Left hindlimb (tissue), 1 donor: ENCODE measurements around the gene SMCO2.
A peak's percentile ranks its signal among the peaks of the same experiment; 100 is the strongest.

Source experiments
- DNase-seq: peaks from one replicate; pipeline ENCODE4 v3.0.0-alpha.2; 2018

The SMCO2 gene

DNA sequence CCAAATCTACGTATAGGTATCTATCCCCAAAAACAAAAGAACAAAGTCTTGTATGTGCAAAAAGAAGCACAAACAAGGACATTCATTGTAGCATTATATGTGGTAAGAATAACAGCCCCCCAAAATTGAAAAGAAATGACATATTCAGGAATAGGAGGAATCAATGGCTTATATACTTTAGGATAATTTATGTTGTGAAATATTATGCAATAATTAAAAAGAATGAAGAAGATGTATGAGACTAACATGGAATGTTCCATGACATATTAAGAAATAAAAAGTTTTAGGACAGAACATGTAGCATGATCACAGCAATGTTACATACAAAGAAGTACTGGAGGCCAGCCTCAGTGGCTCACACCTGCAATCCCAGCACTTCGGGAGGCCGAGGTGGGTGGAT, 9.1 kb downstream of the SMCO2 start:
- DNase-seq, result no peak

- DNase-seq, result no peak
These were observed 10.1 kb downstream of the SMCO2 start for GRCh38 chr12:27456618-27457017.

GRCh38 chr12:27460471-27460978, 14.0 kb downstream of the SMCO2 start:
- no peak for DNase-seq

DNA sequence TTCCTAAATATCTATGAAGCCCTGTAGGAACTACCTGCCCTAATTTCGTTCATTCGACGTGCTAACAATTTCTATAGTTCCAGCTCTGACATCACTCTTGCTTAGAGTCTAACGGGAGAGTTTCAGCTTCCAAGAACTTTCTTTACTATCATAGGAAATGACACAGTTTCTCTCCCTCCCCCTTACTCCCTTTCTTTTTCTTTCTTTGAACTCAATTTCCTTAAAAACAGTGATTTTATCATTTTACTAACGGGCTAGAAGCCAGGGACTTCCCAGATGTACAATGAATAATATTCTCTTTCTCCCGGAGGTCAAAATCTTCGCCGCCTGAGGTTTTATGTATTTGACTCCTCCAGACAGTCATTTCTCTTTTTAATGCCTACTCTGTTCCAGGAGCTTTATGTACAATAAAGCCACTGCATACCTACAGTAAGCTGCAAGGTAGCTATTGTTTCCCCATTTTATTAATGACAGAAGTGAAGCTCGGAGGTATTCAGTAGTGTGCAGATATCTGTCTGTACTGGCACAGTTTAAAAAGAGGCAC, 15.7 kb downstream of the SMCO2 start:
- no peak for DNase-seq

DNA sequence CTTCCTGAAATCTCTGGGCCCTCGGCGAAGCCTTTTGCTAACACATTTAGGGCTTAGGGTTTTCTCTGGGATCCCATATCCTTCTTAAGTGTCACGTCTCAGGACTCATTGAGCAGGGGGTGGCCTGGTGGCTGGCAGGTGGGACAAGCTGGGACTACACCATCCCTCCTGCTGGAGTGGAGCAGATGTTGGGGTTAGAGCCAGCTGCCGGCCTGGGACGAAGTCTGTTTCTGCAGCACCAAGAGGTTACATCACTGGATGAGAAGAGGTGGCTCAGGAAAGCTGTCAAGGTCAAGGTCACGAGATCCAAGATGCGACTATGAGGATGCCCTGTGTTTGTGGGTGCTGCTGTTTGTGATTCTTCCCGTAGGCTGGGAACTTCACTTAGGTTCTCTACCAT, 16.3 kb downstream of the SMCO2 start:
- DNase-seq, result no peak

GRCh38 chr12:27463511-27464219, 17.1 kb downstream of the SMCO2 start:
- no peak for DNase-seq

- peak; percentile 63 for DNase-seq
These were observed 17.7 kb downstream of the SMCO2 start for GRCh38 chr12:27464220-27464554.

DNA sequence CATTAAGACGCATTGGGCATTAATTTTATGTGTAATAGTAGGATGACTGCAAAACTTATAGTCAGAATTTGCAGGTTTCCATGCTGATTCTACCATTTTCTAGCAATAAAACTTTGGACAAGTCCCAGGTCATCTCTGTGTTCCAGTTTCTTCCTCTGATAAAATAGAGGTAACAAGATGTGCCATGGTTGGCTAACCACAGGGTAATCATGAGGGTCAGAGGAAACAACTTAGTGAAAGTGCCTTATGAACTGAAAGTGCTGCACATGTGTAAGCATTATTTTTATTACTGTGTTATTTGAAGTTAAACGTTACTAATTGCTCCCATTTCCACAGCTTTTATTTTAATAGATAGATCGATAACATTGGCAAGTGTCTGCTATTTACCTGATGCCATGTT, 21.1 kb downstream of the SMCO2 start:
- no peak for DNase-seq

DNA sequence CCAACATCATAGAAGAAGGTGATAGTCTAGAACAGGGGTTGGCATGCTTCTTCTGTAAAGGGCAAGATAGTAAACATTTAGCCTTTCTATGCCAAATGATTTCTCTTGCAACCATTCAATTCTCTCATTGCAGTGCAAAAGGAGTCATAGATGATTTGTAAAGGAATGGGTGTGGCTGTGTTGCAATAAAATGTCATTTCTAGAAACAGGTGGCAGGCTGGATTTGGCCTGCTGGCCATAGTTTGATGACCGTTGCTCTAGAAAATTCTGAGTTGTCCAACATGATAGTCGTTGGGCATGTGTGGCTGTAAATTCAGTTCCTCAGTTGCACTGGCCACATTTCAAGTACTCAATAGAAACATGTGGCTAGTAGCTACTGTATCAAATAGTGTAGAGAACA, 21.7 kb downstream of the SMCO2 start:
- no peak for DNase-seq

DNA sequence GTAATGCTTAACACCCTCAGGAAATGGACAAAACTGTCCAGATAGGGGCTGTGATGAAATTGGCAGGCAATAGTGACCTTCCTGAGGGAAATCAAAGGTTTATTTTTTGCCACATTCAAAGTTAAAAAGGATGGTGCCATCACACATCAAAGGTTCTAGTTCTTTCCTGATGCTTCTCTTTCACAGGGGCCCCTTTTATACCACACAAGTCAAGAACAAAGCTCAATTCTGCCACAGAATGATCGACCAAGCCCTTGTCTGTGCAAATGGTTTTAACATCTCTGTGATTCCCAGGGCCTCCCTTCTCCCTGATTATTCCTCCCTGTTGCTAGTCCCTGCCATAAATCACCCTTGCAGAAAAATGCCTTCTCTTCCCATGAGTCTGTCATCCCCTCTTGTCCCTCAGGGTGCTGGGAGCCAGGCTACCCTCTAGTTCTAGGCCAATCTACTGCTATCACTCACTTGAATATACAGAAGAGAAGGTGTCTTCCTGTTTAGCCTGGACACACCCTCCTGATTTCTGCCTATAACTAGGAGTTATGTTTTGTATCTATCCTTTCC, 22.7 kb downstream of the SMCO2 start:
- DNase-seq, result no peak

- no peak for DNase-seq
These were observed 26.1 kb downstream of the SMCO2 start for GRCh38 chr12:27472604-27473003.

- DNase-seq, result no peak
These were observed 27.8 kb downstream of the SMCO2 start for GRCh38 chr12:27474344-27474743.

GRCh38 chr12:27477049-27477448, 30.5 kb downstream of the SMCO2 start:
- no peak for DNase-seq

GRCh38 chr12:27478949-27479348, 32.4 kb downstream of the SMCO2 start:
- DNase-seq, result no peak

DNA sequence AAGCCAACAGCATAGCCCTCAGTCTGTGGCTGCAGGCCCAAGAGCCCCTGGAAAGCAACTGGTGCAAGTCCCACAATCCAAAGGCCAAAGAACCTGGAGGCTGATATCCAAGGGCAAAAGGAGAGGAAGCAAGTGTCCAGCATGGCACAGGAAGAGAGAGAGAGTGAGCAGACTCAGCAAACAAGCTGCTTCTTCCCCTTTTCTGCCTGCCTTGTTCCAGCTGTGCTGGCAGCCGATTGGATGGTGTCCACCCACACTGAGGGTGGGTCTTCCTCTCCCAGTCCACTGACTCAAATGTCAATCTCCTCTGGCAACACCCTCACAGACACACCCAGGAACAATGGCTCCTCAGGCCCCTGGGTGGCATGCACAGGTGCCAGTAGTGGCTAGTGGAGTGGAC, 33.5 kb downstream of the SMCO2 start:
- no peak for DNase-seq

- DNase-seq, result no peak
These were observed 40.4 kb downstream of the SMCO2 start for GRCh38 chr12:27486961-27487360.

DNA sequence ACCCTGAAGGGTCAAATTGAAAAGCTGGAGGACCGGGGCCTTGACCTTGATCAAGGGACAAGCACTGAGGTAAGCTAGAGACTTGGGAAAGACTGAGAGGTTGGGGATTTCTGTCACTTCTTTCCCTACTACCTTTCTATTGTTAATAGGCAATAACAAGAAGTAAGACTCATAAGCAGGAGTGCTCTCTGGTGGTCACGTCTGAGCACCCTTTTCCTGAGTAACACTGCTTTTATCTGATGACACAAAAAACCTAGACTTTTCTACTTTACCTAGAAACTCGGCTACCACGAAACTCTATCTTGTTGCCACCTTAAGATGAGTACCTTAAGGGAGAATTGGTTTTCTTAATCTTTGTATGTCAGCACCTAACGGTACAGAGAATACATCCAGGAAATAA, 41.9 kb downstream of the SMCO2 start:
- no peak for DNase-seq

DNA sequence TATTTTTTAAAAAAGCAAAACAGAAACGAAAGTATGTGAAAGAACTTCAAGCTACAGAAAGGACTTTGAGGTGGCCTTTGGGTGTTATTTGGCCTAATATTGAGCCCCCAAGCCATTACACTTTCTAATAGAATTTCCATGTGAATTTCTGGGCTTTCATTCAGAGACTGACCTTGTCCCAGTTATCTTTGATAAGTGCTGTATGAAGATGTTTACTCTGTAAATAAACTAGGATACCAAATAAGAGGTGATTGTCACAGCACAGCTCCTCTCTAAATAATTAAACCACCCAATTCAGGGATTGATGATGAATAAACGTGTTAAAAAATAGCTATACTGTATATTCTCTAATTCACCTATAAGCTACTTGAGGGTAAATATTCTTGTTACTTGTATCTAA, 44.7 kb downstream of the SMCO2 start:
- no peak for DNase-seq

DNA sequence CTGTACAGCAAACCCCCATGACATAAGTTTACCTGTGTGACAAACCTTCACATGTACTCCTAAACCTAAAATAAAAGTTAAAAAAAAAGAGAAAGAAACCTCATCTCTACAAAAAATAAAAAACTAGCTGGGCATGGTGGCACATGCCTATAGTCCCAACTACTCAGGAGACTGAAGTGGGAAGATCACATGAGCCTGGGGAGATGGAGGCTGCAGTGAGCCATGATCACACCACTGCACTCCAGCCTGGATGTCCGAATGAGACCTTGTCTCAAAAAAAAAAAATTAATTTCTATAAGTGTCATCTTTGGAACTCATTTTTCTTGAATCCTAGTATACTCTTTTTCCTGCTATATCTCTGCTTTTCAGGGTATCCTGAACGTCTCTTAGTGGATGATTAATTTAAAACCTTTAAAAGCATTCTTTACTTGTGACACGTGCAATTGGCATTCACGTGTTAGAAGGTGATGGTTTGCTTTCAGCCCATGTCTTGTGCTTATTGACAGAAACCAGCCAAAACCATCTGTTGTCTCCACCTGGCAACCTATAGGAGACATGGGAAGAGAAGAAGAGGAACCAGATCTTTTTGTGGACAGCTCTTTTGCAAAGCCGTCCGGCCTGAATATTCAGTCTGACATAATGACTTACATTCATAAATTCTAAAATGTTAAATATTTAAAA, 46.9 kb downstream of the SMCO2 start:
- no peak for DNase-seq

GRCh38 chr12:27497446-27497845, 50.9 kb downstream of the SMCO2 start:
- DNase-seq, result no peak

DNA sequence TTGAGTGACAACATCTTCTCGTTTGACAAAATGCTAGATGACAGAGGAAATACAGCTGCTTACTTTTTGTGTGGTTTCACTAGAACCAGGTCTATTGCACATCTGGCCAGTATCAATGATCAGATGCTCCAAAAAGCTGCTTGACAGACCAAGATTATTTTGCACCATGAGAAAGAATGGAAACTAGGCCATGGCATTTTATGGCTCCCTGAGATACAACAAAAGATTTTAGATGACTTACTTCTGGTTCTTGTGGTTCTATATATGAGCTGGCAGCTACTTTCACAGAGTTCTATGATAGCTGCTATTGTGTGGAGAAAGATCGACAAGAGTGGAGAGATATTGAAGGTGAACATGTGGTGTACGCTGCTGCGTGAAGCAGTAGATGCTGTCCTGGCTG, 51.6 kb downstream of the SMCO2 start:
- DNase-seq, result no peak

- DNase-seq, result no peak
These were observed 52.2 kb downstream of the SMCO2 start for GRCh38 chr12:27498761-27499160.

- no peak for DNase-seq
These were observed 52.8 kb downstream of the SMCO2 start for GRCh38 chr12:27499377-27499776.

DNA sequence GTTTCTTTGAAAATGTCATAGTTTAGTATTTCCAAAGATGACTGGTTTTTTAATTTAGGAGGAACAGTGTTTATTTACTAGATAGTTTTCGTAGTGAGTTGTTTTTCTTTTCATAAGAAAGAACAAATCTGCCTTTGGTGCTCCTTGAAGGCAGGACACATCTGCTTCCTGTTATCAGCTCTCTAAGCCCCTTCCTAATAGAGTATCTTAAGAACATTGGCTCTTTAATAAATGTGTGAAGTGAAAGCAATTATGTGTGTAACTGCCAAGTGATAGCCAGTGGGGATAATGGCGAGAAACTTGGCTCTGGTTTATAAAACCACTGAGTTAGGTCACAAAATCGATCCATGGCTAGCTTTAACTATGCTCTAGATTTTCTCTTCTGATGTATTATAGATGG, 54.0 kb downstream of the SMCO2 start:
- no peak for DNase-seq
